Measurements from ENCODE around the gene RBM23.

DNA sequence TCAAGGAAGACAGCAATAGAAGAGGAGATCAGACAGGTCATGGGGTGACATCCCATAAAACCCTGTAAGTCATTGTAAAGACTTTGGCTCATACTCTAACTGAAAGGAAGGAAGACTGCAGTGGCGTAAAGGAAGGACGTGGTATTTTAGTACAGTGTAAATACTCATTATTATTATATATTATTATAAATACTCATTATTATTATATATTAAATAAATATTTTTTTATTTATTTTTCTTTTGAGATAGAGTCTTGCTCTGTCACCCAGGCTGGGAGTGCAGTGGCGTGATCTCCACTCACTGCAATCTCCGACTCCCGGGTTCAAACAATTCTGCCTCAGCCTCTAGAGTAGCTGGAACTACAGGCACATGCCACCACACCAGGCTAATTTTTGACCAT is 62.5 kb downstream of the RBM23 start:
- TF ChIP-seq POLR2A (IDR thresholded peaks at IDR 0.05), result no peak
- TF ChIP-seq, protein P1, sequence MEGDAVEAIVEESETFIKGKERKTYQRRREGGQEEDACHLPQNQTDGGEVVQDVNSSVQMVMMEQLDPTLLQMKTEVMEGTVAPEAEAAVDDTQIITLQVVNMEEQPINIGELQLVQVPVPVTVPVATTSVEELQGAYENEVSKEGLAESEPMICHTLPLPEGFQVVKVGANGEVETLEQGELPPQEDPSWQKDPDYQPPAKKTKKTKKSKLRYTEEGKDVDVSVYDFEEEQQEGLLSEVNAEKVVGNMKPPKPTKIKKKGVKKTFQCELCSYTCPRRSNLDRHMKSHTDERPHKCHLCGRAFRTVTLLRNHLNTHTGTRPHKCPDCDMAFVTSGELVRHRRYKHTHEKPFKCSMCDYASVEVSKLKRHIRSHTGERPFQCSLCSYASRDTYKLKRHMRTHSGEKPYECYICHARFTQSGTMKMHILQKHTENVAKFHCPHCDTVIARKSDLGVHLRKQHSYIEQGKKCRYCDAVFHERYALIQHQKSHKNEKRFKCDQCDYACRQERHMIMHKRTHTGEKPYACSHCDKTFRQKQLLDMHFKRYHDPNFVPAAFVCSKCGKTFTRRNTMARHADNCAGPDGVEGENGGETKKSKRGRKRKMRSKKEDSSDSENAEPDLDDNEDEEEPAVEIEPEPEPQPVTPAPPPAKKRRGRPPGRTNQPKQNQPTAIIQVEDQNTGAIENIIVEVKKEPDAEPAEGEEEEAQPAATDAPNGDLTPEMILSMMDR (IDR thresholded peaks at IDR 0.05), result no peak

All from prostate gland (tissue), 2 donors.